ENCODE data around the gene TMEM123.

Gene TMEM123

DNA sequence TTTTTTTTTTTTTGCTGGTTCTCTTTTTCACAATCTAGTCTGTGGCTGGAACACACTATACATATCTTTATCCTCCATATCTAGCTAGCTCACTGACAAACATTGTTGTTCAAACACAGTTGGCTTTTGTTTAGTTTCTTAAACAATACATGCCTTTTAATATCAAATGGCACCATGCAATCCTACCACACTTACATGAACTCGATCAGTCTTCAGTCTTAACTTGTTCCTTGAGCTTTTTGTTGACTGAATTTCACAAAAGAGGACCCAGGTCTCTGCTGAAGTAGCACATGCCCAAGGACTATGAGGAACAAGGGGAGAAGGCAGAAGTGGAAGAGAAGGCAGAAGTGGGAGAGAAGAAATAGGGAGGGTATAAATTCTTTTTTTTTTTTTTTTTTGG lies 25.5 kb downstream of the TMEM123 start:
- no peak for TF ChIP-seq POLR2AphosphoS5 (IDR thresholded peaks at IDR 0.05; ENCODE audit: low read depth, low read length)
- no peak for TF ChIP-seq FOXP2 (optimal IDR thresholded peaks at IDR 0.05; ENCODE audit: borderline replicate concordance, extremely low read depth, extremely low read length, insufficient read depth)
- no peak for TF ChIP-seq TAF1 (IDR thresholded peaks at IDR 0.05; ENCODE audit: borderline replicate concordance, insufficient read depth, low read length)
- TF ChIP-seq, protein P1, sequence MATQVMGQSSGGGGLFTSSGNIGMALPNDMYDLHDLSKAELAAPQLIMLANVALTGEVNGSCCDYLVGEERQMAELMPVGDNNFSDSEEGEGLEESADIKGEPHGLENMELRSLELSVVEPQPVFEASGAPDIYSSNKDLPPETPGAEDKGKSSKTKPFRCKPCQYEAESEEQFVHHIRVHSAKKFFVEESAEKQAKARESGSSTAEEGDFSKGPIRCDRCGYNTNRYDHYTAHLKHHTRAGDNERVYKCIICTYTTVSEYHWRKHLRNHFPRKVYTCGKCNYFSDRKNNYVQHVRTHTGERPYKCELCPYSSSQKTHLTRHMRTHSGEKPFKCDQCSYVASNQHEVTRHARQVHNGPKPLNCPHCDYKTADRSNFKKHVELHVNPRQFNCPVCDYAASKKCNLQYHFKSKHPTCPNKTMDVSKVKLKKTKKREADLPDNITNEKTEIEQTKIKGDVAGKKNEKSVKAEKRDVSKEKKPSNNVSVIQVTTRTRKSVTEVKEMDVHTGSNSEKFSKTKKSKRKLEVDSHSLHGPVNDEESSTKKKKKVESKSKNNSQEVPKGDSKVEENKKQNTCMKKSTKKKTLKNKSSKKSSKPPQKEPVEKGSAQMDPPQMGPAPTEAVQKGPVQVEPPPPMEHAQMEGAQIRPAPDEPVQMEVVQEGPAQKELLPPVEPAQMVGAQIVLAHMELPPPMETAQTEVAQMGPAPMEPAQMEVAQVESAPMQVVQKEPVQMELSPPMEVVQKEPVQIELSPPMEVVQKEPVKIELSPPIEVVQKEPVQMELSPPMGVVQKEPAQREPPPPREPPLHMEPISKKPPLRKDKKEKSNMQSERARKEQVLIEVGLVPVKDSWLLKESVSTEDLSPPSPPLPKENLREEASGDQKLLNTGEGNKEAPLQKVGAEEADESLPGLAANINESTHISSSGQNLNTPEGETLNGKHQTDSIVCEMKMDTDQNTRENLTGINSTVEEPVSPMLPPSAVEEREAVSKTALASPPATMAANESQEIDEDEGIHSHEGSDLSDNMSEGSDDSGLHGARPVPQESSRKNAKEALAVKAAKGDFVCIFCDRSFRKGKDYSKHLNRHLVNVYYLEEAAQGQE (IDR thresholded peaks at IDR 0.05; ENCODE audit: insufficient read depth in 1 of 2, low read depth in 2 of 2, low read length in 2 of 2) = no peak
- TF ChIP-seq SIN3A (IDR thresholded peaks at IDR 0.05; ENCODE audit: borderline replicate concordance, insufficient read depth, low read length) = no peak

DNA sequence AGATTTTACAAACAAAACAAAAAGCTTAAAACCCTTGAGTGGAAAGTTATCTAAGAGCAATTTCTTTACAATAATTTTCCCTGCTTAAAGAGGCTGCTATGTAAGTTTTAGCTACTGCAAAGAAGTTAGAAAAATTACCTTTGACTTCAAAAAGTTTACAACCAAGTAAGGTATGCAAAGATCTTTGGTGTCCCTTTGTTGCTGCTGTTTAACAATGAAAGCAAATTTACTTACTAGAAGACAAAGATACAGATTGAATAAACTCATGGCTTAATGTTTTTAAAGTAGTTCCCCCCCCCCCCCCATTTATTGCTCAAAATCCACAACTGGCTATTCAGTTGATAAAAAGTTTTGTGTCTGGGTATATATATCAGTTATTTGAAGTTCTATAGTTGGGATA lies 26.0 kb downstream of the TMEM123 start:
- TF ChIP-seq, protein P1 (IDR thresholded peaks at IDR 0.05; ENCODE audit: insufficient read depth in 1 of 2, low read depth in 2 of 2, low read length in 2 of 2) = no peak
- TF ChIP-seq POLR2AphosphoS5 (IDR thresholded peaks at IDR 0.05; ENCODE audit: low read depth, low read length) (no peak), FOXP2 (optimal IDR thresholded peaks at IDR 0.05; ENCODE audit: borderline replicate concordance, extremely low read depth, extremely low read length, insufficient read depth) (no peak)

DNA sequence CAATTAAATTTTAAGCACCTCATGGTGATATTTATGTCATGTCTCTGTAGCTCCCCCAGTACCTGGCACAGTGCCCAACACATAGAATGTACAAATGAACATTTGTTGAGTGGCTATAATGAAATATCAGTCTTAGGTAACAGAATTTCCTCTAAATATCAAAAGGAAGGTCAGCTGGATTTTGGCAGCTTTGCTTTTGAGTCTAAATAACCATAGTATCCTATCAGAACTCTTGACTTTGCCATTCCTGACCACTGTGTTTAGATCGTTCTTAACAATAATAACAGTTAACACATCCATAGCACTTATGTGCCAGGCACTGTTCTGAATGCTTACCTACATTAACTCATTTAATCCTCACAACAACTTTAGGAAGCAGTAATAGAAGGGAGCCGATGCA lies 26.6 kb downstream of the TMEM123 start:
- TF ChIP-seq FOXP2 (optimal IDR thresholded peaks at IDR 0.05; ENCODE audit: borderline replicate concordance, extremely low read depth, extremely low read length, insufficient read depth) = no peak
- no peak for TF ChIP-seq SIN3A (IDR thresholded peaks at IDR 0.05; ENCODE audit: borderline replicate concordance, insufficient read depth, low read length)
- TF ChIP-seq, protein P1 (IDR thresholded peaks at IDR 0.05; ENCODE audit: insufficient read depth in 1 of 2, low read depth in 2 of 2, low read length in 2 of 2) = no peak
- TF ChIP-seq TAF1 (IDR thresholded peaks at IDR 0.05; ENCODE audit: borderline replicate concordance, insufficient read depth, low read length) = no peak
- no peak for TF ChIP-seq POLR2AphosphoS5 (IDR thresholded peaks at IDR 0.05; ENCODE audit: low read depth, low read length)

DNA sequence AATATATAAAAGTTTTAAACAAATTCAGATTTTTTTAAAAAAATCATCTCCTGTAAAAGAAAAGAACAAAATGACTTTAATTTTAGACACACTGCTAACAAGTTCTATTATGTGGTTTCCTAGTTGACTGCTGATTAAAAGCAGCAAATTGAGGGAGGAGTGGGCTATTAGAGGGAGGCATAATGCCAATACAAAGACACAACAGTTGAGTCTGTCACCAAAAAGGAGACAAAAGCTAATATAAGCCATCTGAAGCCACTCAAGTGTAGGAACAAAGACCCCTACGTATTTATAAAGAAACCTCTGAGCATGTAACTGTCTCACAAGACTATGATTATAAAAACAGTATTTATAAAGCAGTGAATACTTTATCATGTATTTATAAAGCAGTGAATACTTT lies 28.6 kb downstream of the TMEM123 start:
- TF ChIP-seq TAF1 (IDR thresholded peaks at IDR 0.05; ENCODE audit: borderline replicate concordance, insufficient read depth, low read length) = no peak
- no peak for TF ChIP-seq POLR2AphosphoS5 (IDR thresholded peaks at IDR 0.05; ENCODE audit: low read depth, low read length)
- TF ChIP-seq FOXP2 (optimal IDR thresholded peaks at IDR 0.05; ENCODE audit: borderline replicate concordance, extremely low read depth, extremely low read length, insufficient read depth) = no peak
- TF ChIP-seq SIN3A (IDR thresholded peaks at IDR 0.05; ENCODE audit: borderline replicate concordance, insufficient read depth, low read length) = no peak
- TF ChIP-seq, protein P1 (IDR thresholded peaks at IDR 0.05; ENCODE audit: insufficient read depth in 1 of 2, low read depth in 2 of 2, low read length in 2 of 2) = no peak
